Measurements from ENCODE around the gene RIN1. TPM values are rescaled to one million over a fixed set of nuclear protein-coding genes. Genes with fewer than 3 reads are reported as not detected.

The RIN1 gene
- total and polyA plus RNA-seq, 2 experiments from 2014 or later = 2.5 to 8.2 TPM

DNA sequence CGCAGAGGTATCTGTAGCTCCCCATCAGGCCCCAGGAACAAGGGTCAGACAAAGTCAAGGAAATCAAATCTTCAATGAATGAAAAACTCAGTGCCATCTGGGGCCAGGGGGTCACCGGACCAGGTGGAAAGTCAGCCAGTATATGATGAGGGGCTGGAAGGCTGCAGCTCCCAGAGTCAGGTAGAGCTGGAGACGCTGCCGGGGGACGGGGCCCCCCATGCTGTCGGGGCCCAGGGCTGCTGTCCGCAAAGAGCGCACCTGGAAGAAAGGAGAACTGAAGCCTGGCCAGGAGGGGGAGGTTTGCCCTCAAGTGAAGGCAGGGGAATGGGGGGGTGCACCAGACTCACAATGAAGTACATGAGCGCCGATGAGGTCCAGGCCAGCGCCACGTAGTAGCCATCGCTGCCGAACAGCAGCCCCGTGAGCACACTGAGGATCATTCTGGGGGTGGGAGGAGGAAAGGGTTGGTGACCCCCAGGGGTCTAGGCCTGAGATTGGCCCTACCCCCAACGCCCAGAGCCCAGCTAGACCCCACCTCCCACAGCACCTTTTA lies 51.6 kb downstream of the RIN1 start:
- H3K27ac Mint-ChIP-seq = no peak overlapping the region
- no peak overlapping the region for H3K4me3 Mint-ChIP-seq
- no peak overlapping the region for H3K4me3 ChIP-seq
- no peak overlapping the region for H3K27ac ChIP-seq (ENCODE audit: low read depth)
- peaks cover 14% of the 10 kb centered on the region for H3K4me1 ChIP-seq (ENCODE audit: insufficient read depth)
- no peaks in the 10 kb centered on the region; the same call in none of the 2 replicates for H4K20me1 ChIP-seq (replicated peaks; ENCODE audit: insufficient read depth)
- H3K9me2 ChIP-seq (ENCODE audit: insufficient read depth) = no peaks in the 10 kb centered on the region
- H3K27me3 ChIP-seq (ENCODE audit: insufficient read depth) = no peaks in the 10 kb centered on the region
- no peak for ATAC-seq
- H3F3A ChIP-seq (replicated peaks; ENCODE audit: low read depth) = 0 out of 2 replicates have a peak, but pooled peaks cover 11% of the 10 kb centered on the region
- H2AFZ ChIP-seq = no peak overlapping the region
- TF ChIP-seq, protein P1, sequence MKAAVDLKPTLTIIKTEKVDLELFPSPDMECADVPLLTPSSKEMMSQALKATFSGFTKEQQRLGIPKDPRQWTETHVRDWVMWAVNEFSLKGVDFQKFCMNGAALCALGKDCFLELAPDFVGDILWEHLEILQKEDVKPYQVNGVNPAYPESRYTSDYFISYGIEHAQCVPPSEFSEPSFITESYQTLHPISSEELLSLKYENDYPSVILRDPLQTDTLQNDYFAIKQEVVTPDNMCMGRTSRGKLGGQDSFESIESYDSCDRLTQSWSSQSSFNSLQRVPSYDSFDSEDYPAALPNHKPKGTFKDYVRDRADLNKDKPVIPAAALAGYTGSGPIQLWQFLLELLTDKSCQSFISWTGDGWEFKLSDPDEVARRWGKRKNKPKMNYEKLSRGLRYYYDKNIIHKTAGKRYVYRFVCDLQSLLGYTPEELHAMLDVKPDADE (IDR thresholded peaks at IDR 0.05) = no peak
- TF ChIP-seq ZNF331 (CRISPR knock-in tag; IDR thresholded peaks at IDR 0.05; ENCODE audit: low read depth) (no peak), STAT1 (IDR thresholded peaks at IDR 0.05; ENCODE audit: unreplicated experiment) (no peak), ZNF114 (CRISPR knock-in tag; IDR thresholded peaks at IDR 0.05) (no peak), POLR2AphosphoS5 (IDR thresholded peaks at IDR 0.05; ENCODE audit: low read depth) (no peak), EZH2phosphoT487 (IDR thresholded peaks at IDR 0.05; ENCODE audit: unreplicated experiment) (no peak), CREB1 (CRISPR knock-in tag; IDR thresholded peaks at IDR 0.05; ENCODE audit: low read depth) (no peak), NANOG (IDR thresholded peaks at IDR 0.05; ENCODE audit: borderline replicate concordance) (no peak), EZH2 (IDR thresholded peaks at IDR 0.05; ENCODE audit: low read depth, unreplicated experiment) (no peak), JUNB (IDR thresholded peaks at IDR 0.05; ENCODE audit: unreplicated experiment) (no peak)
- TF ChIP-seq, protein P2, sequence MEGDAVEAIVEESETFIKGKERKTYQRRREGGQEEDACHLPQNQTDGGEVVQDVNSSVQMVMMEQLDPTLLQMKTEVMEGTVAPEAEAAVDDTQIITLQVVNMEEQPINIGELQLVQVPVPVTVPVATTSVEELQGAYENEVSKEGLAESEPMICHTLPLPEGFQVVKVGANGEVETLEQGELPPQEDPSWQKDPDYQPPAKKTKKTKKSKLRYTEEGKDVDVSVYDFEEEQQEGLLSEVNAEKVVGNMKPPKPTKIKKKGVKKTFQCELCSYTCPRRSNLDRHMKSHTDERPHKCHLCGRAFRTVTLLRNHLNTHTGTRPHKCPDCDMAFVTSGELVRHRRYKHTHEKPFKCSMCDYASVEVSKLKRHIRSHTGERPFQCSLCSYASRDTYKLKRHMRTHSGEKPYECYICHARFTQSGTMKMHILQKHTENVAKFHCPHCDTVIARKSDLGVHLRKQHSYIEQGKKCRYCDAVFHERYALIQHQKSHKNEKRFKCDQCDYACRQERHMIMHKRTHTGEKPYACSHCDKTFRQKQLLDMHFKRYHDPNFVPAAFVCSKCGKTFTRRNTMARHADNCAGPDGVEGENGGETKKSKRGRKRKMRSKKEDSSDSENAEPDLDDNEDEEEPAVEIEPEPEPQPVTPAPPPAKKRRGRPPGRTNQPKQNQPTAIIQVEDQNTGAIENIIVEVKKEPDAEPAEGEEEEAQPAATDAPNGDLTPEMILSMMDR (conservative IDR thresholded peaks at IDR 0.05; ENCODE audit: low read depth in 2 of 2) = no peak
- TF ChIP-seq, protein P3, sequence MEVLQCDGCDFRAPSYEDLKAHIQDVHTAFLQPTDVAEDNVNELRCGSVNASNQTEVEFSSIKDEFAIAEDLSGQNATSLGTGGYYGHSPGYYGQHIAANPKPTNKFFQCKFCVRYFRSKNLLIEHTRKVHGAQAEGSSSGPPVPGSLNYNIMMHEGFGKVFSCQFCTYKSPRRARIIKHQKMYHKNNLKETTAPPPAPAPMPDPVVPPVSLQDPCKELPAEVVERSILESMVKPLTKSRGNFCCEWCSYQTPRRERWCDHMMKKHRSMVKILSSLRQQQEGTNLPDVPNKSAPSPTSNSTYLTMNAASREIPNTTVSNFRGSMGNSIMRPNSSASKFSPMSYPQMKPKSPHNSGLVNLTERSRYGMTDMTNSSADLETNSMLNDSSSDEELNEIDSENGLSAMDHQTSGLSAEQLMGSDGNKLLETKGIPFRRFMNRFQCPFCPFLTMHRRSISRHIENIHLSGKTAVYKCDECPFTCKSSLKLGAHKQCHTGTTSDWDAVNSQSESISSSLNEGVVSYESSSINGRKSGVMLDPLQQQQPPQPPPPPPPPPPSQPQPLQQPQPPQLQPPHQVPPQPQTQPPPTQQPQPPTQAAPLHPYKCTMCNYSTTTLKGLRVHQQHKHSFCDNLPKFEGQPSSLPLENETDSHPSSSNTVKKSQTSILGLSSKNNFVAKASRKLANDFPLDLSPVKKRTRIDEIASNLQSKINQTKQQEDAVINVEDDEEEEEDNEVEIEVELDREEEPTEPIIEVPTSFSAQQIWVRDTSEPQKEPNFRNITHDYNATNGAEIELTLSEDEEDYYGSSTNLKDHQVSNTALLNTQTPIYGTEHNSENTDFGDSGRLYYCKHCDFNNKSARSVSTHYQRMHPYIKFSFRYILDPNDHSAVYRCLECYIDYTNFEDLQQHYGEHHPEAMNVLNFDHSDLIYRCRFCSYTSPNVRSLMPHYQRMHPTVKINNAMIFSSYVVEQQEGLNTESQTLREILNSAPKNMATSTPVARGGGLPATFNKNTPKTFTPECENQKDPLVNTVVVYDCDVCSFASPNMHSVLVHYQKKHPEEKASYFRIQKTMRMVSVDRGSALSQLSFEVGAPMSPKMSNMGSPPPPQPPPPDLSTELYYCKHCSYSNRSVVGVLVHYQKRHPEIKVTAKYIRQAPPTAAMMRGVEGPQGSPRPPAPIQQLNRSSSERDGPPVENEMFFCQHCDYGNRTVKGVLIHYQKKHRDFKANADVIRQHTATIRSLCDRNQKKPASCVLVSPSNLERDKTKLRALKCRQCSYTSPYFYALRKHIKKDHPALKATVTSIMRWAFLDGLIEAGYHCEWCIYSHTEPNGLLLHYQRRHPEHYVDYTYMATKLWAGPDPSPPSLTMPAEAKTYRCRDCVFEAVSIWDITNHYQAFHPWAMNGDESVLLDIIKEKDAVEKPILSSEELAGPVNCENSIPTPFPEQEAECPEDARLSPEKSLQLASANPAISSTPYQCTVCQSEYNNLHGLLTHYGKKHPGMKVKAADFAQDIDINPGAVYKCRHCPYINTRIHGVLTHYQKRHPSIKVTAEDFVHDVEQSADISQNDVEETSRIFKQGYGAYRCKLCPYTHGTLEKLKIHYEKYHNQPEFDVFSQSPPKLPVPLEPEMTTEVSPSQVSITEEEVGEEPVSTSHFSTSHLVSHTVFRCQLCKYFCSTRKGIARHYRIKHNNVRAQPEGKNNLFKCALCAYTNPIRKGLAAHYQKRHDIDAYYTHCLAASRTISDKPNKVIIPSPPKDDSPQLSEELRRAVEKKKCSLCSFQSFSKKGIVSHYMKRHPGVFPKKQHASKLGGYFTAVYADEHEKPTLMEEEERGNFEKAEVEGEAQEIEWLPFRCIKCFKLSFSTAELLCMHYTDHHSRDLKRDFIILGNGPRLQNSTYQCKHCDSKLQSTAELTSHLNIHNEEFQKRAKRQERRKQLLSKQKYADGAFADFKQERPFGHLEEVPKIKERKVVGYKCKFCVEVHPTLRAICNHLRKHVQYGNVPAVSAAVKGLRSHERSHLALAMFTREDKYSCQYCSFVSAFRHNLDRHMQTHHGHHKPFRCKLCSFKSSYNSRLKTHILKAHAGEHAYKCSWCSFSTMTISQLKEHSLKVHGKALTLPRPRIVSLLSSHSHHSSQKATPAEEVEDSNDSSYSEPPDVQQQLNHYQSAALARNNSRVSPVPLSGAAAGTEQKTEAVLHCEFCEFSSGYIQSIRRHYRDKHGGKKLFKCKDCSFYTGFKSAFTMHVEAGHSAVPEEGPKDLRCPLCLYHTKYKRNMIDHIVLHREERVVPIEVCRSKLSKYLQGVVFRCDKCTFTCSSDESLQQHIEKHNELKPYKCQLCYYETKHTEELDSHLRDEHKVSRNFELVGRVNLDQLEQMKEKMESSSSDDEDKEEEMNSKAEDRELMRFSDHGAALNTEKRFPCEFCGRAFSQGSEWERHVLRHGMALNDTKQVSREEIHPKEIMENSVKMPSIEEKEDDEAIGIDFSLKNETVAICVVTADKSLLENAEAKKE (CRISPR knock-in tag; IDR thresholded peaks at IDR 0.05) = no peak
- TF ChIP-seq, protein P4, sequence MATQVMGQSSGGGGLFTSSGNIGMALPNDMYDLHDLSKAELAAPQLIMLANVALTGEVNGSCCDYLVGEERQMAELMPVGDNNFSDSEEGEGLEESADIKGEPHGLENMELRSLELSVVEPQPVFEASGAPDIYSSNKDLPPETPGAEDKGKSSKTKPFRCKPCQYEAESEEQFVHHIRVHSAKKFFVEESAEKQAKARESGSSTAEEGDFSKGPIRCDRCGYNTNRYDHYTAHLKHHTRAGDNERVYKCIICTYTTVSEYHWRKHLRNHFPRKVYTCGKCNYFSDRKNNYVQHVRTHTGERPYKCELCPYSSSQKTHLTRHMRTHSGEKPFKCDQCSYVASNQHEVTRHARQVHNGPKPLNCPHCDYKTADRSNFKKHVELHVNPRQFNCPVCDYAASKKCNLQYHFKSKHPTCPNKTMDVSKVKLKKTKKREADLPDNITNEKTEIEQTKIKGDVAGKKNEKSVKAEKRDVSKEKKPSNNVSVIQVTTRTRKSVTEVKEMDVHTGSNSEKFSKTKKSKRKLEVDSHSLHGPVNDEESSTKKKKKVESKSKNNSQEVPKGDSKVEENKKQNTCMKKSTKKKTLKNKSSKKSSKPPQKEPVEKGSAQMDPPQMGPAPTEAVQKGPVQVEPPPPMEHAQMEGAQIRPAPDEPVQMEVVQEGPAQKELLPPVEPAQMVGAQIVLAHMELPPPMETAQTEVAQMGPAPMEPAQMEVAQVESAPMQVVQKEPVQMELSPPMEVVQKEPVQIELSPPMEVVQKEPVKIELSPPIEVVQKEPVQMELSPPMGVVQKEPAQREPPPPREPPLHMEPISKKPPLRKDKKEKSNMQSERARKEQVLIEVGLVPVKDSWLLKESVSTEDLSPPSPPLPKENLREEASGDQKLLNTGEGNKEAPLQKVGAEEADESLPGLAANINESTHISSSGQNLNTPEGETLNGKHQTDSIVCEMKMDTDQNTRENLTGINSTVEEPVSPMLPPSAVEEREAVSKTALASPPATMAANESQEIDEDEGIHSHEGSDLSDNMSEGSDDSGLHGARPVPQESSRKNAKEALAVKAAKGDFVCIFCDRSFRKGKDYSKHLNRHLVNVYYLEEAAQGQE (IDR thresholded peaks at IDR 0.05; ENCODE audit: unreplicated experiment) = no peak
- no peak for DNase-seq (ENCODE audit: low spot score)
- peaks cover 24% of the 10 kb centered on the region for H3K4me1 Mint-ChIP-seq
- peaks cover 26% of the 10 kb centered on the region for H3K27me3 Mint-ChIP-seq (ENCODE audit: insufficient read depth, low read depth, poor library complexity)
- no peaks in the 10 kb centered on the region; the same call in 1 of the 2 replicates for H3K36me3 ChIP-seq (ENCODE audit: insufficient read depth)
- peaks cover 9% of the 10 kb centered on the region for H3K79me2 ChIP-seq (replicated peaks; ENCODE audit: insufficient read depth)
- H3K36me3 Mint-ChIP-seq (ENCODE audit: low read depth) = no peaks in the 10 kb centered on the region; the same call in 2 of the 3 replicates
- no peak overlapping the region for H3K4me2 ChIP-seq
- peaks cover 2% of the 10 kb centered on the region; the same call in 1 of the 3 replicates for H3K9me3 Mint-ChIP-seq
